NK-92 (cell line): ENCODE results near the gene KDM4C.

Experiments
- DNase-seq: peaks from one replicate; lab custom pipeline; 2025; ENCODE audit not compliant: unreplicated experiment; lab: John Stamatoyannopoulos, UW

Gene KDM4C

GRCh38 chr9:7129391-7129790, 371.6 kb downstream of the KDM4C start:
- no peak for DNase-seq

- no peak for DNase-seq
These were observed 372.6 kb downstream of the KDM4C start for GRCh38 chr9:7130266-7130820.

GRCh38 chr9:7132605-7133004, 374.8 kb downstream of the KDM4C start:
- no peak for DNase-seq

- DNase-seq, result no peak
These were observed 378.0 kb downstream of the KDM4C start for GRCh38 chr9:7135735-7136134.

GRCh38 chr9:7137040-7137439, 379.3 kb downstream of the KDM4C start:
- DNase-seq, result no peak

GRCh38 chr9:7137571-7137970, 379.8 kb downstream of the KDM4C start:
- no peak for DNase-seq

GRCh38 chr9:7139886-7140285, 382.1 kb downstream of the KDM4C start:
- no peak for DNase-seq

- no peak for DNase-seq
These were observed 382.6 kb downstream of the KDM4C start for GRCh38 chr9:7140401-7140800.

- DNase-seq, result no peak
These were observed 385.9 kb downstream of the KDM4C start for GRCh38 chr9:7143645-7144200.

GRCh38 chr9:7144265-7145046, 386.7 kb downstream of the KDM4C start:
- DNase-seq, result no peak

- DNase-seq, result no peak
These were observed 387.7 kb downstream of the KDM4C start for GRCh38 chr9:7145361-7146069.

- DNase-seq, result no peak
These were observed 388.8 kb downstream of the KDM4C start for GRCh38 chr9:7146582-7146981.

GRCh38 chr9:7147121-7148090, 389.6 kb downstream of the KDM4C start:
- no peak for DNase-seq

GRCh38 chr9:7148243-7148765, 390.5 kb downstream of the KDM4C start:
- DNase-seq, result no peak

GRCh38 chr9:7149258-7149657, 391.5 kb downstream of the KDM4C start:
- DNase-seq, result no peak

GRCh38 chr9:7150153-7150890, 392.5 kb downstream of the KDM4C start:
- DNase-seq, result no peak

- no peak for DNase-seq
These were observed 395.4 kb downstream of the KDM4C start for GRCh38 chr9:7153134-7153533.

GRCh38 chr9:7153566-7153965, 395.8 kb downstream of the KDM4C start:
- DNase-seq, result no peak

- no peak for DNase-seq
These were observed 396.3 kb downstream of the KDM4C start for GRCh38 chr9:7154003-7154619.
